ENCODE data around the gene CYB5R2.

CYB5R2 gene

DNA sequence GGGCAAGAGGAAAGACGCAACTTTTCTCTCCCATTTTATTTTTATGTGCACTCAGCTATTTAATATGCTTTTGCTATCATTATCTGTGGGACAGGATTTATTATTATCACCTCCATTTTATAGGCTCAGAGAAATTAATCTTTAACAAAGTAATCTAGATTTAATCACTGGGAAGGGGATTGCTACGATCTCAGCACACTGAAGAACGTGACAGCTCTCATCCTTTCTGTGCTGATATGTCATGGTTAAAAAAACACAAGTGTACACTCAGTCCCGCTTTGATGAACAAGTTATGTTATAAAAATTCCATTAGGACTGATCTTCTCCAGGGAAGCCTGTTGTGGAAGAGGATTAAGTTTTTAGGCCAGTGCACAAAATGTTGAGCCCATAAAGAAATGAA lies 37.6 kb downstream of the CYB5R2 start:
- TF ChIP-seq RAD21 (IDR thresholded peaks at IDR 0.05; ENCODE audit: low read depth), result no peak
- TF ChIP-seq YY1 (IDR thresholded peaks at IDR 0.05; ENCODE audit: low read depth), result no peak
- TF ChIP-seq, protein P1, sequence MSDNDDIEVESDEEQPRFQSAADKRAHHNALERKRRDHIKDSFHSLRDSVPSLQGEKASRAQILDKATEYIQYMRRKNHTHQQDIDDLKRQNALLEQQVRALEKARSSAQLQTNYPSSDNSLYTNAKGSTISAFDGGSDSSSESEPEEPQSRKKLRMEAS (IDR thresholded peaks at IDR 0.05), result no peak
- no peak for TF ChIP-seq EP300 (IDR thresholded peaks at IDR 0.05; ENCODE audit: borderline replicate concordance)
- TF ChIP-seq CEBPB (IDR thresholded peaks at IDR 0.05), result no peak
- no peak for TF ChIP-seq NFIC (IDR thresholded peaks at IDR 0.05)
- no peak for TF ChIP-seq FOXM1 (IDR thresholded peaks at IDR 0.05; ENCODE audit: borderline replicate concordance, low read depth)
- TF ChIP-seq TAF1 (IDR thresholded peaks at IDR 0.05; ENCODE audit: low read depth), result no peak
- TF ChIP-seq TEAD4 (IDR thresholded peaks at IDR 0.05), result no peak
- TF ChIP-seq EGR1 (IDR thresholded peaks at IDR 0.05), result no peak
- TF ChIP-seq, protein P2, sequence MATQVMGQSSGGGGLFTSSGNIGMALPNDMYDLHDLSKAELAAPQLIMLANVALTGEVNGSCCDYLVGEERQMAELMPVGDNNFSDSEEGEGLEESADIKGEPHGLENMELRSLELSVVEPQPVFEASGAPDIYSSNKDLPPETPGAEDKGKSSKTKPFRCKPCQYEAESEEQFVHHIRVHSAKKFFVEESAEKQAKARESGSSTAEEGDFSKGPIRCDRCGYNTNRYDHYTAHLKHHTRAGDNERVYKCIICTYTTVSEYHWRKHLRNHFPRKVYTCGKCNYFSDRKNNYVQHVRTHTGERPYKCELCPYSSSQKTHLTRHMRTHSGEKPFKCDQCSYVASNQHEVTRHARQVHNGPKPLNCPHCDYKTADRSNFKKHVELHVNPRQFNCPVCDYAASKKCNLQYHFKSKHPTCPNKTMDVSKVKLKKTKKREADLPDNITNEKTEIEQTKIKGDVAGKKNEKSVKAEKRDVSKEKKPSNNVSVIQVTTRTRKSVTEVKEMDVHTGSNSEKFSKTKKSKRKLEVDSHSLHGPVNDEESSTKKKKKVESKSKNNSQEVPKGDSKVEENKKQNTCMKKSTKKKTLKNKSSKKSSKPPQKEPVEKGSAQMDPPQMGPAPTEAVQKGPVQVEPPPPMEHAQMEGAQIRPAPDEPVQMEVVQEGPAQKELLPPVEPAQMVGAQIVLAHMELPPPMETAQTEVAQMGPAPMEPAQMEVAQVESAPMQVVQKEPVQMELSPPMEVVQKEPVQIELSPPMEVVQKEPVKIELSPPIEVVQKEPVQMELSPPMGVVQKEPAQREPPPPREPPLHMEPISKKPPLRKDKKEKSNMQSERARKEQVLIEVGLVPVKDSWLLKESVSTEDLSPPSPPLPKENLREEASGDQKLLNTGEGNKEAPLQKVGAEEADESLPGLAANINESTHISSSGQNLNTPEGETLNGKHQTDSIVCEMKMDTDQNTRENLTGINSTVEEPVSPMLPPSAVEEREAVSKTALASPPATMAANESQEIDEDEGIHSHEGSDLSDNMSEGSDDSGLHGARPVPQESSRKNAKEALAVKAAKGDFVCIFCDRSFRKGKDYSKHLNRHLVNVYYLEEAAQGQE (IDR thresholded peaks at IDR 0.05; ENCODE audit: low read depth), result no peak
- no peak for TF ChIP-seq CREB1 (IDR thresholded peaks at IDR 0.05; ENCODE audit: low read depth)
- TF ChIP-seq, protein P3, sequence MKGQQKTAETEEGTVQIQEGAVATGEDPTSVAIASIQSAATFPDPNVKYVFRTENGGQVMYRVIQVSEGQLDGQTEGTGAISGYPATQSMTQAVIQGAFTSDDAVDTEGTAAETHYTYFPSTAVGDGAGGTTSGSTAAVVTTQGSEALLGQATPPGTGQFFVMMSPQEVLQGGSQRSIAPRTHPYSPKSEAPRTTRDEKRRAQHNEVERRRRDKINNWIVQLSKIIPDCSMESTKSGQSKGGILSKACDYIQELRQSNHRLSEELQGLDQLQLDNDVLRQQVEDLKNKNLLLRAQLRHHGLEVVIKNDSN (IDR thresholded peaks at IDR 0.05), result no peak
- no peak for TF ChIP-seq ZBTB7A (IDR thresholded peaks at IDR 0.05; ENCODE audit: low read depth)
- no peak for TF ChIP-seq TCF12 (IDR thresholded peaks at IDR 0.05; ENCODE audit: low read depth)

DNA sequence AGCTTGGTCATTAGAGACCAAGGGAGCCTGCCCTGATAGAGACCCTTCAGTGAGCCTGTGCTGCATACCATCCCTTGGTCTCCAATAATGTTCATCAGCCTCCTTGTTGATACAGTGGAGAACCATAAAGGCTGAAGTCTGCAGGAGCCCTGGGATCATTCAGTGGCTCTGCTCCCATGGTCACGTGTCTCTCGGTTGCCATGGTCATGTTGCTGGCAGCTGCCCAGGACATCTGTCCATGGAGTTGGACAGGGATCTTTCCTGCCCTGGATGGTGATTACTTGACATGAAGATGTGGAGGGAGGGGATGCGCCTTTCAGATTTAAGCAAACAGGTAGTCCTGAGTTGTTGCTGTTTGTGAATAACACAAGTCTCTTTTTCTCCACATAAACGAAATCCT lies 38.2 kb downstream of the CYB5R2 start:
- TF ChIP-seq, protein P2 (IDR thresholded peaks at IDR 0.05; ENCODE audit: low read depth), result no peak
- TF ChIP-seq YY1 (IDR thresholded peaks at IDR 0.05; ENCODE audit: low read depth) (no peak), TEAD4 (IDR thresholded peaks at IDR 0.05) (no peak), EGR1 (IDR thresholded peaks at IDR 0.05) (no peak), CREB1 (IDR thresholded peaks at IDR 0.05; ENCODE audit: low read depth) (no peak), RAD21 (IDR thresholded peaks at IDR 0.05; ENCODE audit: low read depth) (no peak), EP300 (IDR thresholded peaks at IDR 0.05; ENCODE audit: borderline replicate concordance) (no peak), TCF12 (IDR thresholded peaks at IDR 0.05; ENCODE audit: low read depth) (no peak), NFIC (IDR thresholded peaks at IDR 0.05) (no peak), CEBPB (IDR thresholded peaks at IDR 0.05) (no peak), TAF1 (IDR thresholded peaks at IDR 0.05; ENCODE audit: low read depth) (no peak), ZBTB7A (IDR thresholded peaks at IDR 0.05; ENCODE audit: low read depth) (no peak), FOXM1 (IDR thresholded peaks at IDR 0.05; ENCODE audit: borderline replicate concordance, low read depth) (no peak)
- TF ChIP-seq, protein P1 (IDR thresholded peaks at IDR 0.05), result no peak
- TF ChIP-seq, protein P3 (IDR thresholded peaks at IDR 0.05), result no peak

DNA sequence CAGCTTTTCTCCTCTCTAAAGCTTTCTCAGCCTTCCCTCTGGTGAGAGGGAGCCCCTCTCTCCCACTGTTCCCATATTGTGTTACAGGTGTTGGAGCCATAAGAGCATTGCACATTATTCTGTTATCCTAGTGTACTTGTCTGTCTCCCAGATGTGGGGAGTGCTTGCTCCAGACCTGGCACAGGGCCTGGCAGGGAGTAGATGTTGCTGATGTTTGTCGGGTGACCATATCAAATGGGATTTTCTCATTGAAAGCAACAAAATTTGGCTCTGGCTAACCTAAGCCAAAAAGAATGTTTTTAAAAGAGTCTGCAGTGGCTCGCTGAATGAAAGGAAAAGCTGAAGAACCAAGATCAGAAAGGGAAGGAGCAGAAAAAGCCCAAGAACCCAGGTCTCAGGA lies 41.1 kb downstream of the CYB5R2 start:
- TF ChIP-seq TEAD4 (IDR thresholded peaks at IDR 0.05) (no peak), RAD21 (IDR thresholded peaks at IDR 0.05; ENCODE audit: low read depth) (no peak), TAF1 (IDR thresholded peaks at IDR 0.05; ENCODE audit: low read depth) (no peak), NFIC (IDR thresholded peaks at IDR 0.05) (no peak)
- TF ChIP-seq, protein P2 (IDR thresholded peaks at IDR 0.05; ENCODE audit: low read depth), result no peak

DNA sequence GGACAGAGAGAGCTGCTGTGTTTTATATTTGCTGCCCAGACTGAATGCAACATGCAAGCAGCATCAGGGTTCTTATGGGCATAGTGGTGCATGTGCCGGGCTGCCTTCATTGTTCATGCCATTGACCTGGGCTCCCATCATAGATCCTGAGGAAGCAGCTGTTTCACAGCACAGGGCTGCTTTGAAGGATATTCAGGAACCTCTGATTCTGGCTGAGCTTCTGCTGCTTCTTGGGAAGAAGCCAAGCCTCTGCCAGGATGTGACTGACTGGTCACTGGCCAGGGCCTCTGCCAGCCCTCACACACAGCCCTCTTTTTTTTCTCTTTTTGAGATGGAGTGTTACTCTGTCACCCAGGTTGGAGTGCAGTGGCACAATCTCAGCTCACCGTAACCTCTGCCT lies 43.3 kb downstream of the CYB5R2 start:
- TF ChIP-seq YY1 (IDR thresholded peaks at IDR 0.05; ENCODE audit: low read depth) (no peak), CEBPB (IDR thresholded peaks at IDR 0.05) (no peak), ZBTB7A (IDR thresholded peaks at IDR 0.05; ENCODE audit: low read depth) (no peak), TCF12 (IDR thresholded peaks at IDR 0.05; ENCODE audit: low read depth) (no peak)

DNA sequence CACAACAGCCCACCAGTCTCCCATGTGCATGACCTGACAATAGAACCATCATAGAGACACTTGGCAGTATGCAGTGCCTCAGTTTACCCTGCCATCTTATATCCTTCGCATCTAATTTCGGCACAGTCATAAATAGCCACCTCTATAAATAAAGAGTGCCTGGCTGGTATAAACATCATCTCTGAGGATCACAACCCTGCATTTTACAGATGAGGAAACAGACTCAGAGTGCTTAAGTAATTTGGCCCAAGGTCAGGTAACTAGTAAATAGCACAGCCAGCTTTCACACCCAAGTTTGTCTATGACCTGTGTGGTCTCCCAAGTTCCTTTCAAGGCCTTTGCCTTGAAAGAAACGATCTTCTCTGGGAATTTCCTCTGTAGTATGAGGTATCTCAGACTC lies 44.6 kb downstream of the CYB5R2 start:
- TF ChIP-seq RAD21 (IDR thresholded peaks at IDR 0.05; ENCODE audit: low read depth) (no peak), ZBTB7A (IDR thresholded peaks at IDR 0.05; ENCODE audit: low read depth) (no peak), TCF12 (IDR thresholded peaks at IDR 0.05; ENCODE audit: low read depth) (no peak), YY1 (IDR thresholded peaks at IDR 0.05; ENCODE audit: low read depth) (no peak), NFIC (IDR thresholded peaks at IDR 0.05) (no peak), CEBPB (IDR thresholded peaks at IDR 0.05) (no peak), TEAD4 (IDR thresholded peaks at IDR 0.05) (no peak), EGR1 (IDR thresholded peaks at IDR 0.05) (no peak), CREB1 (IDR thresholded peaks at IDR 0.05; ENCODE audit: low read depth) (no peak), FOXM1 (IDR thresholded peaks at IDR 0.05; ENCODE audit: borderline replicate concordance, low read depth) (no peak), TAF1 (IDR thresholded peaks at IDR 0.05; ENCODE audit: low read depth) (no peak), EP300 (IDR thresholded peaks at IDR 0.05; ENCODE audit: borderline replicate concordance) (no peak)
- TF ChIP-seq, protein P1 (IDR thresholded peaks at IDR 0.05), result no peak
- TF ChIP-seq, protein P3 (IDR thresholded peaks at IDR 0.05), result no peak
- TF ChIP-seq, protein P2 (IDR thresholded peaks at IDR 0.05; ENCODE audit: low read depth), result no peak
